Osteoblast (primary cell): ENCODE data around the gene EBI3. TPM values are rescaled to one million over a fixed set of nuclear protein-coding genes. Genes with fewer than 3 reads are reported as not detected.
"Not testable (repeated sequence)": the region's sequence is repeated elsewhere in the genome, so short reads cannot be mapped to it uniquely, and the experiment has no call there.

ENCODE experiments used
- DNase-seq: peaks from one replicate; pipeline ENCODE4 v3.0.0; 2011; ENCODE audit warnings: low spot score, mixed read lengths; ENCODE audit not compliant: insufficient read length; ENCODE audit errors: missing footprints
- H2AFZ ChIP-seq: 2 replicates; pipeline ENCODE4 v1.6.0; 2011; ENCODE audit warnings: mild to moderate bottlenecking, low read length
- H3K27ac ChIP-seq: 2 replicates; pipeline ENCODE4 v1.5.1; 2011; ENCODE audit warnings: mild to moderate bottlenecking, low read depth, low read length, moderate library complexity
- H3K27me3 ChIP-seq: 2 replicates; pipeline ENCODE4 v1.6.0; 2012; ENCODE audit warnings: mild to moderate bottlenecking, control low read depth, inconsistent platforms, low read length, moderate library complexity; ENCODE audit not compliant: insufficient read depth
- H3K36me3 ChIP-seq: 2 replicates; pipeline ENCODE4 v1.5.1; 2011; ENCODE audit warnings: mild to moderate bottlenecking, low read length, control low read depth, moderate library complexity; ENCODE audit not compliant: insufficient read depth
- H3K4me1 ChIP-seq: 2 replicates; pipeline ENCODE4 v1.5.1; 2011; ENCODE audit warnings: mild to moderate bottlenecking, low read length, control low read depth, moderate library complexity; ENCODE audit not compliant: insufficient read depth
- H3K4me2 ChIP-seq: 2 replicates; pipeline ENCODE4 v1.6.0; 2011; ENCODE audit warnings: mild to moderate bottlenecking, low read length; ENCODE audit not compliant: insufficient read depth
- H3K4me3 ChIP-seq: fragments of 200-600 bp; sonication (generic); 3 replicates; pipeline ENCODE4 v1.5.1; 2012; ENCODE audit warnings: mild to moderate bottlenecking, low read length, inconsistent platforms; ENCODE audit not compliant: insufficient read depth
- H3K79me2 ChIP-seq: 2 replicates; pipeline ENCODE4 v1.6.0; 2012; ENCODE audit warnings: mild to moderate bottlenecking, low read length, control low read depth, inconsistent platforms; ENCODE audit not compliant: insufficient read depth
- H3K9me3 ChIP-seq: 2 replicates; pipeline ENCODE4 v1.5.1; 2011; ENCODE audit warnings: low read depth, low read length, control low read depth
- H4K20me1 ChIP-seq: 2 replicates; pipeline ENCODE4 v1.6.0; 2012; ENCODE audit warnings: mild to moderate bottlenecking, low read length, control low read depth; ENCODE audit not compliant: insufficient read depth
- CTCF ChIP-seq: IDR thresholded peaks from 2 replicates; pipeline ENCODE4 v1.5.1; 2011; ENCODE audit warnings: mild to moderate bottlenecking, low read depth, low read length, moderate library complexity; ENCODE audit errors: extremely low read depth
- total RNA-seq: library from RNA; depleted of rRNA; stranded (reverse); fragments of >200 nt; gene quantifications from 2 replicates; pipeline ENCODE4 v1.2.3, GENCODE V29; 2012

The EBI3 gene
- total RNA-seq, 1 donor = not detected

- Histone ChIP-seq H3K79me2 (no peaks in the 10 kb centered on the region), H3K4me2 (no peak overlapping the region), H3K4me3 (no peak overlapping the region), H3K4me1 (no peaks in the 10 kb centered on the region), H3K9me3 (no peaks in the 10 kb centered on the region), H4K20me1 (no peaks in the 10 kb centered on the region), H3K36me3 (peaks cover 12% of the 10 kb centered on the region), H3K27me3 (no peaks in the 10 kb centered on the region), H3K27ac (no peak overlapping the region), H2AFZ (no peak overlapping the region)
- DNase-seq = peak; percentile 69
- TF ChIP-seq CTCF = no peak
Observed at GRCh38 chr19:4267901-4268815, 38.8 kb downstream of the EBI3 start.

DNA sequence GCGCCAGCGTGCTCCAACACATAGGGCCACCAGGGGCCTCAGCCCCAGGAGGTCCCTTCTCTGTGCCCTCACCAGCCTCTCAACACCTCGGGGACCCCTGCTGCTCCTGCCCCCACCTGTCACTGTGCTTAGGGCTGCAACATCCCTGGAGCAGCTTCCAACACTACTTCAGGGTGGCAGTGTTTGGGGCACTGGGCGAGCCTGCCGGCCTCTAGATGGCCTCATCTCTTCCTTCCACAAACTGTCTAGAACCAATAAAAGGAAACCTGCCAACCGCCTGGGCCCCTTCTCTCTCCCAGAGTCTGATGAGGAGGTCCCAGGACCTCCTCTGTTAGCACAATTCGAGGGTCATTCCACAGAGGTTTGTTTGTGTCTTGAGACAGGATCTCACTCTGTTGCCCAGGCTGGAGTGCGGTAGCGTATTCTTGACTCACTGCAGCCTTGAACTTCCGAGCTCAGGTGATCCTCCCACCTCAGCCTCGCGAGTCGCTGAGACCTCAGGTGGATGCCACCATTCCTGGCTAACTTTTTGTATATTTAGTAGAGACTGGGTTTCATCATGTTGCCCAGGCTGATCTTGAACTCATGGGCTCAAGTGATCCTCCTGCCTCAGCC is 39.6 kb downstream of the EBI3 start:
- H3K27me3 ChIP-seq = no peaks in the 10 kb centered on the region
- H4K20me1 ChIP-seq = no peaks in the 10 kb centered on the region
- no peak overlapping the region for H3K4me3 ChIP-seq

GRCh38 chr19:4272894-4273293 is 43.6 kb downstream of the EBI3 start:
- H3K9me3 ChIP-seq = no peaks in the 10 kb centered on the region
- no peaks in the 10 kb centered on the region for H3K79me2 ChIP-seq
- H2AFZ ChIP-seq = no peak overlapping the region
- DNase-seq = peak; percentile 25
- TF ChIP-seq CTCF = no peak
- H4K20me1 ChIP-seq = no peaks in the 10 kb centered on the region
- no peaks in the 10 kb centered on the region for H3K4me1 ChIP-seq
- H3K4me2 ChIP-seq = no peak overlapping the region
- no peak overlapping the region for H3K27ac ChIP-seq
- H3K27me3 ChIP-seq = peaks cover 7% of the 10 kb centered on the region
- H3K4me3 ChIP-seq = no peak overlapping the region
- H3K36me3 ChIP-seq = peaks cover 8% of the 10 kb centered on the region

More for the DNA sequence above, 39.6 kb downstream of the EBI3 start:
- Histone ChIP-seq H3K4me1 (no peaks in the 10 kb centered on the region), H3K36me3 (peaks cover 12% of the 10 kb centered on the region), H3K9me3 (no peaks in the 10 kb centered on the region), H3K27ac (no peak overlapping the region), H3K4me2 (no peak overlapping the region), H2AFZ (no peak overlapping the region), H3K79me2 (no peaks in the 10 kb centered on the region)
- no peak for TF ChIP-seq CTCF
- DNase-seq = peak; percentile 34

DNA sequence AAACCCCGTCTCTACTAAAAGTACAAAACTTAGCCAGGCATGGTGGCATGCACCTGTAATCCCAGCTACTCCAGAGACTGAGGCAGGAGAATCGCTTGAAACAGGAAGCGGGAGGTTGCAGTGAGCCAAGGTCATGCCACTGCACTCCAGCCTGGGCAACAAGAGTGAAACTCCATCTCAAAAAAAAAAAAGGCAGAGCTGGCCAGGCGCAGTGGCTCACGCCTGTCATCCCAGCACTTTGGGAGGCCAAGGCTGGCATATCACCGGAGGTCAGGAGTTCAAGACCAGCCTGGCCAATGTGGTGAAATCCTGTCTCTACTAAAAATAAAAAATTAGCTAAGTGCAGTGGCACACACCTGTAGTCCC is 45.0 kb downstream of the EBI3 start:
- not testable (repeated sequence) for H3K4me2 ChIP-seq, H3K27ac ChIP-seq, H3K79me2 ChIP-seq, DNase-seq, H3K4me3 ChIP-seq, H3K36me3 ChIP-seq, H2AFZ ChIP-seq, H4K20me1 ChIP-seq, H3K9me3 ChIP-seq, H3K4me1 ChIP-seq
- H3K27me3 ChIP-seq = peaks cover 12% of the 10 kb centered on the region
